Smooth muscle cell (in vitro differentiated cells): ENCODE measurements around the gene CPLX3. TPM values are rescaled to one million over a fixed set of nuclear protein-coding genes. Genes with fewer than 3 reads are reported as not detected.

Experiments
- DNase-seq: peaks from one replicate; lab custom pipeline; 2025; ENCODE audit not compliant: unreplicated experiment; lab: John Stamatoyannopoulos, UW
- H2AFZ ChIP-seq: fragments of 200-600 bp; sonication (generic); 2 replicates; pipeline ENCODE4 v1.6.0; 2016; ENCODE audit warnings: antibody characterized with exemption, low read depth, mild to moderate bottlenecking
- H3F3A ChIP-seq: fragments of 200-600 bp; sonication (generic); 2 replicates; pipeline ENCODE4 v1.6.0; 2017; ENCODE audit warnings: antibody characterized with exemption, low read depth
- H3K27ac ChIP-seq: fragments of 200-600 bp; sonication (generic); 2 replicates; pipeline ENCODE4 v1.5.1; 2016; ENCODE audit warnings: low read depth, mild to moderate bottlenecking
- H3K27me3 ChIP-seq: fragments of 200-600 bp; sonication (generic); 2 replicates; pipeline ENCODE4 v1.6.1; 2016; ENCODE audit warnings: low read depth, mild to moderate bottlenecking
- H3K36me3 ChIP-seq: fragments of 200-600 bp; sonication (generic); 2 replicates; pipeline ENCODE4 v1.5.1; 2016; ENCODE audit warnings: low read depth
- H3K4me1 ChIP-seq: fragments of 200-600 bp; sonication (generic); 2 replicates; pipeline ENCODE4 v1.5.1; 2016; ENCODE audit warnings: low read depth
- H3K4me2 ChIP-seq: fragments of 200-600 bp; sonication (generic); 2 replicates; pipeline ENCODE4 v1.6.0; 2016; ENCODE audit warnings: mild to moderate bottlenecking
- H3K4me3 ChIP-seq: fragments of 200-600 bp; sonication (generic); 2 replicates; pipeline ENCODE4 v1.5.1; 2016; ENCODE audit warnings: mild to moderate bottlenecking
- H3K79me2 ChIP-seq: fragments of 200-600 bp; sonication (generic); 2 replicates; pipeline ENCODE4 v1.6.0; 2016; ENCODE audit warnings: low read depth, mild to moderate bottlenecking
- H3K9ac ChIP-seq: fragments of 200-600 bp; sonication (generic); 2 replicates; pipeline ENCODE4 v1.6.0; 2016; ENCODE audit warnings: low read depth
- H3K9me3 ChIP-seq: fragments of 200-600 bp; sonication (generic); replicated peaks from 2 replicates; pipeline ENCODE4 v1.5.1; 2016; ENCODE audit warnings: low read depth
- H4K20me1 ChIP-seq: fragments of 200-600 bp; sonication (generic); 2 replicates; pipeline ENCODE4 v1.6.0; 2016; ENCODE audit warnings: low read depth
- WGBS: methylation state at CpG from one replicate; pipeline ENCODE4 v1.1.7; 2016; ENCODE audit warnings: low lambda C conversion rate; 5-methylcytosine and 5-hydroxymethylcytosine counted together
- polyA plus RNA-seq: library from polyadenylated mRNA; unstranded; fragments of >200 nt; fragmentation: Nextera tagmentation; extraction: Ambion mirVana; gene quantifications from 2 replicates; pipeline ENCODE4 v1.2.1, GENCODE V29; 2016
- total RNA-seq: library from RNA; depleted of rRNA; stranded (reverse); fragments of >200 nt; gene quantifications from 2 replicates; pipeline ENCODE4 v1.2.3, GENCODE V29; 2014
- TF ChIP-seq, protein P1 (sequence below): fragments of 200-600 bp; sonication (generic); IDR thresholded peaks from 2 replicates; pipeline ENCODE4 v1.5.1; 2017; ENCODE audit warnings: borderline replicate concordance, mild to moderate bottlenecking, antibody characterized with exemption; ENCODE audit not compliant: insufficient read depth, poor library complexity, severe bottlenecking

Gene CPLX3
- total and polyA plus RNA-seq, 2 experiments from 2014 or later: 0.22 TPM; not detected in 1

DNA sequence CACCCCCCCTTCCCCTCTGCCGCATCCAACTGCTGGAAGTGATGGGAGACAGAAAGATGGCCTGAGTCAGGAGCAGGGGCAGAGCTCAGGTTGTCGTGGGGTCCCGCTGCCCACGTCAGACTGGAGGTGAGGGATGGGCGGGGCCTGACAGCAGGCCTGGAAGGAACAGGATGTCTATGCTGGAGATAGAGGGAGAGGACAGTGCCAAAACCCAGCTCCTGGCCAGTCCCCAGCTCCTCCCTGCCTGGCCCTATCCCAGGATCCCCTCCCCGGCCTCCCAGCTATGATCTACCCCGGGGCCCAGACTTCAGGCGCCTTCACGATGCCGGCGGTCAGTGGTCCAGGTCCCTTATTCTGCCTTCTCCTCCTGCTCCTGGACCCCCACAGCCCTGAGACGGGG is 13.9 kb upstream of the CPLX3 start, which contains the start of gene LMAN1L:
LMAN1L (plus strand) TSS at position 303 of the 400 bp plus-strand sequence; CDS start at position 323, 20 bp downstream.
- H3K4me3 ChIP-seq: no peak within 1 kb of the TSS
- H2AFZ ChIP-seq: no peak within 1 kb of the TSS
- H3K27me3 ChIP-seq: no peaks in the 10 kb centered on the region
- H3K9ac ChIP-seq: no peak within 1 kb of the TSS
- H3K79me2 ChIP-seq: no peaks in the 10 kb centered on the region
- H3K4me1 ChIP-seq: no peaks in the 10 kb centered on the region
- no peaks in the 10 kb centered on the region for H3K9me3 ChIP-seq
- no peaks in the 10 kb centered on the region for H3F3A ChIP-seq
- no peak within 1 kb of the TSS for H3K27ac ChIP-seq
- 92% methylated on average over 12 of the region's 12 CpGs for WGBS
- no peak for DNase-seq
- no peaks in the 10 kb centered on the region for H3K36me3 ChIP-seq
- no peaks in the 10 kb centered on the region for H4K20me1 ChIP-seq
- TF ChIP-seq, protein P1, sequence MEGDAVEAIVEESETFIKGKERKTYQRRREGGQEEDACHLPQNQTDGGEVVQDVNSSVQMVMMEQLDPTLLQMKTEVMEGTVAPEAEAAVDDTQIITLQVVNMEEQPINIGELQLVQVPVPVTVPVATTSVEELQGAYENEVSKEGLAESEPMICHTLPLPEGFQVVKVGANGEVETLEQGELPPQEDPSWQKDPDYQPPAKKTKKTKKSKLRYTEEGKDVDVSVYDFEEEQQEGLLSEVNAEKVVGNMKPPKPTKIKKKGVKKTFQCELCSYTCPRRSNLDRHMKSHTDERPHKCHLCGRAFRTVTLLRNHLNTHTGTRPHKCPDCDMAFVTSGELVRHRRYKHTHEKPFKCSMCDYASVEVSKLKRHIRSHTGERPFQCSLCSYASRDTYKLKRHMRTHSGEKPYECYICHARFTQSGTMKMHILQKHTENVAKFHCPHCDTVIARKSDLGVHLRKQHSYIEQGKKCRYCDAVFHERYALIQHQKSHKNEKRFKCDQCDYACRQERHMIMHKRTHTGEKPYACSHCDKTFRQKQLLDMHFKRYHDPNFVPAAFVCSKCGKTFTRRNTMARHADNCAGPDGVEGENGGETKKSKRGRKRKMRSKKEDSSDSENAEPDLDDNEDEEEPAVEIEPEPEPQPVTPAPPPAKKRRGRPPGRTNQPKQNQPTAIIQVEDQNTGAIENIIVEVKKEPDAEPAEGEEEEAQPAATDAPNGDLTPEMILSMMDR: no peak
- H3K4me2 ChIP-seq: no peak within 1 kb of the TSS

DNA sequence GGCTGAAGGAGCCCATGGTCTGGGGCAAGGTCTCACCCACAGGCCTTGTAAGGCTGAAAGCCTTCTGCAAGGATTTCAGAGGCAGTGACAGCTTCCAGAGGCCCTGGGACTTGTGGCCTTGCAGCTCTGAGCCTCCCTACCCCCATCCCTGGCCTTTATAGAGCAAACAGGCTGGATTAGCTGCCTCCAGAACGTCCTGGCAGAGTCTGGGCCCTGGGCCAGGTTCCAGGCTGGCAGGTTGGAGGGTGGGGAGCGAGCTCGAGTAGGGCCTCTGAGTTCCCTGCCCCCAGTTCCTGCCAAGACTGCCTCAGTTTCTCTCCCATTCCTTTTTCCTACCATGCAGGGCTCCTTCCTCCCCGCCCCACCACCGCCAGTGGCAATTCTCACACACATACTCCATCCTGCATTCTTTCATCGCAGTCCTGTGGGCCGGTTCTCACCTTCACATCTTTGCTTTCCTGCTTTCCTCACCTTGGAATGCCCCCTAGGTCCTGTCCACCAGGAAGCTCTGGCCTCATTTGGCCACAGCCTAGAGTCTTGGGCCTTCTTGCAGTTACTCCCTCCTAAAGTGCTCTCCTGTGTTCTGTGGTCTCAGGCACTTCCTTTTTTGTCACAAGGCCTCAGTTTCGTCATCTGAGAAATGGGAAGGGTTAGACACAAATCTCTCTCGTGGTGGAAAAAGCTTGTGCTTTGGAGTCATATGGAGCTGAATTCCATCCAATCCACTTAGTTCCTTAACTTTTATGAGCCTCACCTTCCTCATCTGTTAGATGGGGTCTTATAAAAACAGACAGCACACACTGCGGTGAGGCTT is 11.1 kb upstream of the CPLX3 start:
- no peaks in the 10 kb centered on the region for H3K27me3 ChIP-seq
- TF ChIP-seq, protein P1: no peak
- no peak for DNase-seq
- WGBS: 77% methylated on average over 10 of the region's 10 CpGs
- H4K20me1 ChIP-seq: no peaks in the 10 kb centered on the region
- no peak overlapping the region for H2AFZ ChIP-seq
- H3K9ac ChIP-seq: no peak overlapping the region
- H3K4me1 ChIP-seq: no peaks in the 10 kb centered on the region
- no peak overlapping the region for H3K4me3 ChIP-seq
- no peak overlapping the region for H3K27ac ChIP-seq
- H3F3A ChIP-seq: no peaks in the 10 kb centered on the region
- no peak overlapping the region for H3K4me2 ChIP-seq
- no peaks in the 10 kb centered on the region for H3K9me3 ChIP-seq
- H3K36me3 ChIP-seq: no peaks in the 10 kb centered on the region
- no peaks in the 10 kb centered on the region for H3K79me2 ChIP-seq

DNA sequence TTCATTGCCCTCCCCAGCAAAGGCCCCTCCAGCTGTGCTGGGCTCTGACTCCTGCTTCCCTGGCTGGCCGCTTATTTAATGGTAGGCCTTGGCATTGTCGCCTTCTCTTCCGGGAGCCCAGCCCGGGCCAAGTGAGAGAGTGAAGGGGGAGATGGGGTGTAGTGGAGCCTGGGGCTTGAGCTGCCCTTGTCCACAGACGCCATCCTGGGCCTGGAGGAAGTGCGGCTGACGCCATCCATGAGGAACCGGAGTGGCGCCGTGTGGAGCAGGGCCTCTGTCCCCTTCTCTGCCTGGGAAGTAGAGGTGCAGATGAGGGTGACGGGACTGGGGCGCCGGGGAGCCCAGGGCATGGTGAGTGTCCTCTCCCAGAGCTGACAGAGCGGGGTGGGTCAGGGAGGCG is 10.5 kb upstream of the CPLX3 start:
- H3F3A ChIP-seq: no peaks in the 10 kb centered on the region
- H3K9ac ChIP-seq: no peak overlapping the region
- no peaks in the 10 kb centered on the region for H3K79me2 ChIP-seq
- no peak for DNase-seq
- H3K4me1 ChIP-seq: peaks cover 5% of the 10 kb centered on the region
- no peaks in the 10 kb centered on the region for H3K9me3 ChIP-seq
- WGBS: 97% methylated on average over 15 of the region's 15 CpGs
- H2AFZ ChIP-seq: no peak overlapping the region
- no peak overlapping the region for H3K27ac ChIP-seq
- no peaks in the 10 kb centered on the region for H3K27me3 ChIP-seq
- H3K4me3 ChIP-seq: no peak overlapping the region
- TF ChIP-seq, protein P1: no peak
- no peaks in the 10 kb centered on the region for H4K20me1 ChIP-seq
- no peaks in the 10 kb centered on the region for H3K36me3 ChIP-seq
- no peak overlapping the region for H3K4me2 ChIP-seq
